Measurements from ENCODE around the gene IGHMBP2.

DNA sequence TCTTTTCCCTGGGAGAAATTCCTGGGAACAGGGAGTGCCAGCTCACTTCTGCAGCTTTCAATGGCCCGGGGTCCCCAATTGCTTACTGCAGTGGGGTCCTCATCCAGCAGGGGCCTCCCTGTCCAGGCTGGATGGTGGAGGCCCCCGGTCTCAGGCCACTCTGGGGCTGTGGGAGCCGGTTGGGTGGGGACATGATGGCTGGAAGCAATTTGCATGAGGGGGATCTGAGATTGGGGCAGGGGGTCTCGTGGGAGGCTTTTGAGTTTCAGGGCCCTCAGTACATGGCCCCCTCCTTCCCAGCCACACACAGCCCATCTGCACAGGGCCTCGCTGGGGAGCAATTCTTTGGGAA lies 51.9 kb downstream of the IGHMBP2 start:
- TF ChIP-seq, protein P1, sequence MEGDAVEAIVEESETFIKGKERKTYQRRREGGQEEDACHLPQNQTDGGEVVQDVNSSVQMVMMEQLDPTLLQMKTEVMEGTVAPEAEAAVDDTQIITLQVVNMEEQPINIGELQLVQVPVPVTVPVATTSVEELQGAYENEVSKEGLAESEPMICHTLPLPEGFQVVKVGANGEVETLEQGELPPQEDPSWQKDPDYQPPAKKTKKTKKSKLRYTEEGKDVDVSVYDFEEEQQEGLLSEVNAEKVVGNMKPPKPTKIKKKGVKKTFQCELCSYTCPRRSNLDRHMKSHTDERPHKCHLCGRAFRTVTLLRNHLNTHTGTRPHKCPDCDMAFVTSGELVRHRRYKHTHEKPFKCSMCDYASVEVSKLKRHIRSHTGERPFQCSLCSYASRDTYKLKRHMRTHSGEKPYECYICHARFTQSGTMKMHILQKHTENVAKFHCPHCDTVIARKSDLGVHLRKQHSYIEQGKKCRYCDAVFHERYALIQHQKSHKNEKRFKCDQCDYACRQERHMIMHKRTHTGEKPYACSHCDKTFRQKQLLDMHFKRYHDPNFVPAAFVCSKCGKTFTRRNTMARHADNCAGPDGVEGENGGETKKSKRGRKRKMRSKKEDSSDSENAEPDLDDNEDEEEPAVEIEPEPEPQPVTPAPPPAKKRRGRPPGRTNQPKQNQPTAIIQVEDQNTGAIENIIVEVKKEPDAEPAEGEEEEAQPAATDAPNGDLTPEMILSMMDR (IDR thresholded peaks at IDR 0.05; ENCODE audit: insufficient read depth, low read length, poor library complexity, severe bottlenecking) = no peak
- TF ChIP-seq EZH2phosphoT487 (conservative IDR thresholded peaks at IDR 0.05; ENCODE audit: low read length) = no peak

Data from SU-DHL-6 (cell line).